NCI-H1092 (cell line): ENCODE data around the gene AHRR.

Experiments
- DNase-seq: peaks from one replicate; lab custom pipeline; 2025; lab: John Stamatoyannopoulos, UW

Gene AHRR

DNA sequence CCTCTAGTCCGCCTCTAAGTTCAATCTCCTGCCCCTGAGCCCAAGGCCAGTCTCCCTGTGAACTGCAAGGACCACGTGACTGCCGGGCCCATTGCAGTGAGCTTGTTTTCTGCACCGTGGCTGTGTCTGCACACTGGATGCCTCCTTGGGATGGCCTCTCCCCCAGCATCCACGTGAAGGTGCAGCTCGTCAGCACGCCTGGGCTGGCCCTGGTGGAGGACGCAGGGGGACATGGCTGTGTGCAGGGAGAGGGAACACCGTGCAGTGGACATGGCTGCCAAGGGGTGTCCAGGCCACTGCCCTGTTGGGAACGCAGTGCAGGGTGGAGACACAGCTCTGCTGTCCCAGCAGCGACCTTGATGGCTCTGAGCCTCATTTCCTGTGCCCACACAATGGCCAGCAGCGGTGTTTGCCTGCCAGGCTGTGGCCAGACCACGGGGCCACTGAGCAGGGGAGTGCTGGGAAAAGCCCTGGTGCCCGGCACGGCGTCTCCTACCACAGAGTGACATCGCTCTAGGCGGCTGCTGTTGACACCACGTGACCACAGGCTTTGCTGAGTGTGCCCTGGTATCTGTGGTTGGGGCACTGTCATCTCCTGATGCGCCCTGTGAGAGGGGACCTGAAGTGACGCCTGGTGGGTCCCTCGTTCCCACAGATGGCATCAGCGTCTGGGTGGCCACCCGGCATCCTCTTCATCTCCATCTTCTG, 94.6 kb downstream of the AHRR start:
- DNase-seq, result no peak

GRCh38 chr5:416636-416960, 95.1 kb downstream of the AHRR start:
- no peak for DNase-seq

- no peak for DNase-seq
Observed at GRCh38 chr5:417301-418161, 96.0 kb downstream of the AHRR start.

- DNase-seq, result peak; percentile 54
Observed at GRCh38 chr5:418162-419121, 96.9 kb downstream of the AHRR start.

DNA sequence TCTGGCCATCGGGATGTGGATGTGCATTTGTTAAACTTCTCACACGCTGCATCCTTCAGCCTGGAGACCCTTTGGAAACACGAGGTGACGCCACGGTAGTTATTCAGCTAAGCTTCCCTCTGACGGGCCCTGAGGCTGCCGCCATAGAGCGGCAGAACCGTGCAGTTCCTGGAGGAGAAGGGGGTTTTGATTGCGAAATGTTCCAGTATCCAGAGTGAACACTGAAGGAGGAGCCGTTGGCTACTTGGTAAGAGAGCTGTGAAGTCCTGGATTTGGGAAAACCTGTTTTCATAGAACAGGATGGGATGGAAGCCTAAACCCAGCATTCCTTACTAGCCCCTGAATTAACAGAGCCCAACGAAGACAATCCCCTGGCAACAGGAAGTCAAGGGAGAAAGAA, 98.5 kb downstream of the AHRR start:
- no peak for DNase-seq

DNA sequence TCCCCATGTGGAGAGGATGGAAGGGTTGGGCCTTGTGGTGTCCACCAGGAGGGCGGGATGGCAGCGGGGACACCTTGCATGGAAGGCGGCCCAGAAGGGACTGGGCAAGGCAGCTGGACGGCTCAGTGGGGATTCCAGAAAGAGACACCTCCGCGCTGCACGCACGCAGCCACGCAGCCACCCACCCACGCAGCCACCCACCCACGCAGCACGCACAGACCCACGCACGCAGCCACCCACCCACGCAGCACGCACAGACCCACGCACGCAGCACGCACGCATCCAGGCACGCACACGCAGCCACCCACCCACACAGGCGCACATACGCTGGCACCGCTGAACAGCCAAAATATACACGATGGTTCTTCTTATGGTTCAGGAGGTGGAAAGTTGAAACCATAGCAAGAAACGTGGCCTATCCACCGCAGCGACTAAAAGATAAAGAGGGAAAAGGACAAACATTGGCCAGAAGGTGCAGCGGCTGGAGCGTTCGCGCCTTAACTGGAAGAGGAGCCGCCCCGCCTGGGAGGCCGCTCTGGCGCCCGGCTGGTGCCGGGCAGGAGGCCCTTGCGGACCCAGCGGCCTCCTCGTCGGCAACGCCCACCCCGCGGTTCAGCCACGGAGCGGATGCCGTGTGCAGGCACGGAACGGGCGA, 99.2 kb downstream of the AHRR start:
- no peak for DNase-seq

DNA sequence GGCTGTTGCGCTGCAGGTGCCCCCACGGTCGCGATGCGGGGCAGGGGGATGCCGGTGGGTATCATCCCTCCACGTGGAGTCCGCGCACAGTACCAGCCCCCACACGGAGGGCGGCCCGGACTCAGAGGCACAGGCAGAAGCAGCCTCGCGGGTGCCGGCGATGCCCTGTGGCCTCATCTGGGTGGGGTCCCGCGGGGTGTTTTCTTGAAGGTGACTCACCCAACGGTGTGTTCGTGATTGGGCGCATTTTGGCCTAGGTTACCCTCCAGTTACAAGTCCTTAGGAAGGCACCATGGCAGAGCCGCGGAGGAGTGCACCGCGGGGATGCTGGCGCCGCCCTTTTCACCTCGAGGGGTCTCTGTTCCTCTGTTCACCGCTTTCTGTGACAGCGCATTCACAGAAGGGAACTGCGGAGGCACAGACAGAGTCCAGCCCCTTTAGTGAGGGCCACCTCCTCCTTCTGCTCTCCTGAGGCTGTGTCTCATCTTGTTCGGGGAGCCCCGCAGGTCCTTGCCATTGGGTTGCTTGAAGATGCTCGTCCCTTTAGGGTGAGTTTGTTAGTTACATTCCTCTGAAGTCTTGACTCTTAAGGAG, 99.9 kb downstream of the AHRR start:
- DNase-seq, result no peak

DNA sequence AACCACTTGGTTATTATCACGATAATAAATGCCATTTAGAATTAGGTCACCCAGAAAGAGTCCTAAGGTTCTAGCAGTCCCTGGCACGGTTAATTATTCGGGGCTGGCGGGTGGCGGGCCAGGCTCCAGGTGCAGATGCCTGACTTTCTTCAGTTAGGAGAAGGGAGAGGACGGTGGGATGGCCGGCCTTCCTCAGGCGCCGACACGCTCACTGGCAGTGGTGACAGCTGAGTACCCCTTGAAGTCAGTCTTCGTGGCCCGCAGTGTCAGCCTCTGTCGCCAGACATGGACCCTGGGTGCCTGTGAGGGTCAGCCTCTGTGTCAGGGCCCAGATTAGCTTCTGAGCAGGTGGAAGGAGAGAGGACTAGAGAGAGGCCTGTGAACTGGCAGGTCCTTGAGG, 100.4 kb downstream of the AHRR start:
- no peak for DNase-seq

DNA sequence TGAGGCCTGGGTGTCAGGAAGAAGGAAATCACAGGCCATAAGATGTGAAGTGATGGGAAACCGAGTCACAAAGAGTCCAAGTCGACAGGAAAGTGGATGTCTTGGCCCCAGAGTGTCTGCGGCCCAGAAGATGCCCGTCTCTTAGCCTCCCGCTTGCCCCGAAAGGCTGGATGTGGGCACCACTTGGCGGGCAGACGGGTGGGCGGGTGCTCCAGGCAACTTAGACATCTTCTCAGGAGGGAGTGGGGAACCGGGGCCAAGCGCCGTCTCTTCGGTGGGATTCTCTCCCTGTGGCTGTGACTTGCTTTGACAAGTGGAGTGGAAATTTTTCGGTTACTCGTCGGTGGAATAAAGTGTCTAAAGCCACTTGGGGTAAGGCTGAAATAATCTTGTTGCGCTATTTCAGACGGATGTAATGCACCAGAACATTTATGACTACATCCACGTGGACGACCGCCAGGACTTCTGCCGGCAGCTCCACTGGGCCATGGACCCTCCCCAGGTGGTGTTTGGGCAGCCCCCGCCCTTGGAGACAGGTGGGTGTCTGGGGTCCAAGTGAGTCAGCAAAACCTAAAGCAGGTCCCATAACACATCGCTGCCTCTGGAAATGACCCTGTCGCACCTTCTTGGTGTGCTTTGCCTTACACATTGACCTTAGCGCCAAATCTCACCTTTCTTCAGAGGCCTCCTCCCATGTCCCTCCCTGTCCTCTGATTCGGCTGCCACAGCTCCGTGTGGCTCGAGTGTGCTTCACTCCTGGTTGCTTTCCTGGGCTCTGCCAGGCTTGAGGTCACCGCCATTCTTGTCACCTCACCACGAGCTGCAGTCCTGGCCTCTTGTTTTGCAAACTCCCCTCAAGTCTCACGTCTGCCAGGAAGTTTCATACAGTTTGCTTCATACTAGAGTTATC, 101.1 kb downstream of the AHRR start:
- no peak for DNase-seq

GRCh38 chr5:423233-423565, 101.7 kb downstream of the AHRR start:
- no peak for DNase-seq

- no peak for DNase-seq
Observed at GRCh38 chr5:423626-424261, 102.2 kb downstream of the AHRR start.

- no peak for DNase-seq
Observed at GRCh38 chr5:424301-425110, 103.0 kb downstream of the AHRR start.

GRCh38 chr5:425714-426113, 104.2 kb downstream of the AHRR start:
- peak; percentile 71 for DNase-seq

GRCh38 chr5:426392-426976, 105.0 kb downstream of the AHRR start:
- DNase-seq, result no peak

DNA sequence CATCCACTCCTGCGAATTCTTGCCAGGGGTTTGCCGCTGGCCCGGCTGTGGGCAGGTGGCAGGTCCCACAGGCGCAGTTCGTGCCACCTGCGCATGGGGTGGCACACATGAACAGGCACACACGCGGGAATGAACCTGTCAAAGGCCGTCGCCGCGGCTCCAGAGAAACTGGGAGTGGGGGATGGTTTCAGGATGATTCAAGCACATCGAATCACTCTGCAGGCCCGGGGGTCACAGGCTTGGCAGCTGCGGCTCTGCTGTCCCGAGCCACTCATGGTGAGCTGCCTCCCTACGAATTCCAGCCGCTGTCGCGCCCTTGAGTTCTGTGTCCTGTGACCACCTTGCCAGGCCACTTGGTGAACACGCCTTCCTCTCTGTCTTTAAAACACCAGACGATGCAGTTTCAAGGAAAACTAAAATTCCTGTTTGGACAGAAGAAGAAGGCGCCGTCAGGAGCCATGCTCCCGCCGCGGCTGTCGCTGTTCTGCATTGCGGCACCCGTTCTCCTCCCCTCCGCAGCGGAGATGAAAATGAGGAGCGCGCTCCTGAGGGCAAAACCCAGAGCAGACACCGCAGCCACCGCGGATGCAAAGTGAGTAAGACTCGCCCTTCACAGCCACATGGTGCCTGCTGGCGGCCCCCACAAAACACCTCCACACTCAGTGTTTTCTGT, 106.0 kb downstream of the AHRR start:
- DNase-seq, result no peak

DNA sequence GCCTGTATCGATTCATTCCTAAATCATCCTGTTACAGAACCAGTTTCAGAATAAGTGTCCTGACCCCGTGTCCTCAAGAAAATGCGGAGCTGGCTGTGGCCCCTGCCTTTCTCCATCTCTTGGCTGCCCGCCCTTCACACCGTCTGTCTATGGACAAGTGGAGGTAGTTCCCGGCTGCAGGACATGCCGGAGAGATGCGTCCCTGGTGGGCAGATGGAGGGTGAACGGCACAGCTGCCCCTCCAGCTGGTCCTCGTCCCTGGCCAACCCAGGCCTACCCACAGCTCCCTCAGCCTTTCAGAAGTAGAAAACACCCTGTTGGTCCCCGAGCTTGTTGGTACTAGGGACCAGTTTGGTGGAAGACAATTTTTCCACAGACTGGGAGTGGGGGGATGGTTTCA, 106.7 kb downstream of the AHRR start:
- DNase-seq, result no peak

GRCh38 chr5:428754-429452, 107.4 kb downstream of the AHRR start:
- DNase-seq, result no peak
